Measurements from ENCODE around the gene SLC35G6. TPM values are rescaled to one million over a fixed set of nuclear protein-coding genes. Genes with fewer than 3 reads are reported as not detected.

The SLC35G6 gene
- total and polyA plus RNA-seq, 4 donors = not detected

GRCh38 chr17:7448461-7448860, 32.8 kb upstream of the SLC35G6 start:
- no peak for TF ChIP-seq CTCF (IDR thresholded peaks at IDR 0.05; ENCODE audit: control extremely low read depth, extremely low read depth)
- ATAC-seq (ENCODE audit: insufficient read depth, low FRiP score) = no peak
- Histone ChIP-seq H3K27me3 (ENCODE audit: control insufficient read depth in 3 of 3, insufficient read depth in 3 of 3, low read length in 2 of 3) (peaks cover 0 to 35% (median 32%) of the 10 kb centered on the region in 3 donors), H3K4me3 (no peak overlapping the region), H3K36me3 (ENCODE audit: control insufficient read depth in 4 of 4, insufficient read depth in 4 of 4, low read length in 4 of 4) (no peaks in the 10 kb centered on the region), H3K9ac (ENCODE audit: insufficient read depth in 1 of 2, low read length in 2 of 2) (no peak overlapping the region), H3K4me1 (ENCODE audit: control insufficient read depth in 5 of 5, insufficient read depth in 5 of 5, low read length in 5 of 5) (peaks cover 0 to 5% (median 0%) of the 10 kb centered on the region in 5 donors), H3K27ac (ENCODE audit: low read depth in 1 of 2, low read length in 1 of 2) (no peak overlapping the region), H3K9me3 (ENCODE audit: control insufficient read depth in 4 of 4, insufficient read depth in 3 of 4, low read length in 3 of 4) (no peaks in the 10 kb centered on the region)
- WGBS, 2 donors = 91 to 92% methylated on average over 7 of the region's 7 CpGs
- DNase-seq = no peak

DNA sequence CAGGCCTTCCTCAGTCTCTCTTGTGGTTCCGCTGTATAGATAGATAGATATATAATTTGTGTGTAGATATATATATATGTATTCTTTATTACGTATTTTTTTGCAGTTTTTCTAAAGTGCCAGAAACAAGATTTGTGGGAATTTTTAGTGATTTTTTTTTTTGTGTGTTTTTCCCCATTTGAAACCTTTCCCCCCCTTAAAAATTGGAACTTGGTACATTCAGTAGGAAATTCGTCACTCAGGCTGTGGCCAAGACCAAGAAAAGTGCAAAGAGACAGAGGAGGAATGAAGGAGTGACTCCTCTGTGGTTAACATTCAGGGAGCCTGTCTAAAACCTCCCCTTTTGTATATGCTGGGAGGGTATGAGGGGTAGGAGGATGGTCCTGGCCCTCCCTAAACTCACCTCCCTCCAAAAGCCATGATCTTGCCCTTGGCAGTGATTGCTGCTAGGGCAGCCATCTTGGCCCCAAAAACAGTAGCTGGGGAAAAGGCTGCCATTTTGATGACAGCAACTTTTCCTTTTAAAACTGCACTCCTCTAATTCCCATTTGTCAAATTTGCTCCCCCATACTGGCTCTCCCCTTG, 21.2 kb upstream of the SLC35G6 start:
- no peak overlapping the region for H3K4me3 ChIP-seq
- DNase-seq = no peak
- peak overlapping the region in 1 of 2 donors; percentile 4 for H3K27ac ChIP-seq (ENCODE audit: low read depth in 1 of 2, low read length in 1 of 2)
- no peaks in the 10 kb centered on the region for H3K27me3 ChIP-seq (ENCODE audit: control insufficient read depth in 3 of 3, insufficient read depth in 3 of 3, low read length in 2 of 3)
- TF ChIP-seq CTCF (IDR thresholded peaks at IDR 0.05; ENCODE audit: control extremely low read depth, extremely low read depth) = no peak
- ATAC-seq (ENCODE audit: insufficient read depth, low FRiP score) = no peak
- H3K9ac ChIP-seq (ENCODE audit: insufficient read depth in 1 of 2, low read length in 2 of 2) = no peak overlapping the region
- peaks cover 0 to 2% (median 0%) of the 10 kb centered on the region in 5 donors for H3K4me1 ChIP-seq (ENCODE audit: control insufficient read depth in 5 of 5, insufficient read depth in 5 of 5, low read length in 5 of 5)
- H3K36me3 ChIP-seq (ENCODE audit: control insufficient read depth in 4 of 4, insufficient read depth in 4 of 4, low read length in 4 of 4) = peaks cover 2 to 23% (median 9%) of the 10 kb centered on the region in 4 donors
- no peaks in the 10 kb centered on the region for H3K9me3 ChIP-seq (ENCODE audit: control insufficient read depth in 4 of 4, insufficient read depth in 3 of 4, low read length in 3 of 4)
- WGBS, 2 donors = 77 to 81% methylated on average over 3 of the region's 3 CpGs

GRCh38 chr17:7460850-7461660, 20.2 kb upstream of the SLC35G6 start:
- ATAC-seq (ENCODE audit: insufficient read depth, low FRiP score) = no peak
- H3K9ac ChIP-seq (ENCODE audit: insufficient read depth in 1 of 2, low read length in 2 of 2) = no peak overlapping the region
- DNase-seq = no peak
- no peak overlapping the region for H3K4me3 ChIP-seq
- no peak overlapping the region for H3K27ac ChIP-seq (ENCODE audit: low read depth in 1 of 2, low read length in 1 of 2)
- no peaks in the 10 kb centered on the region for H3K9me3 ChIP-seq (ENCODE audit: control insufficient read depth in 4 of 4, insufficient read depth in 3 of 4, low read length in 3 of 4)
- WGBS, 2 donors = 94% methylated on average over 7 of the region's 7 CpGs
- no peaks in the 10 kb centered on the region for H3K27me3 ChIP-seq (ENCODE audit: control insufficient read depth in 3 of 3, insufficient read depth in 3 of 3, low read length in 2 of 3)
- peaks cover 0 to 3% (median 0%) of the 10 kb centered on the region in 5 donors for H3K4me1 ChIP-seq (ENCODE audit: control insufficient read depth in 5 of 5, insufficient read depth in 5 of 5, low read length in 5 of 5)
- H3K36me3 ChIP-seq (ENCODE audit: control insufficient read depth in 4 of 4, insufficient read depth in 4 of 4, low read length in 4 of 4) = peaks cover 2 to 30% (median 13%) of the 10 kb centered on the region in 4 donors
- TF ChIP-seq CTCF (IDR thresholded peaks at IDR 0.05; ENCODE audit: control extremely low read depth, extremely low read depth) = no peak

All from lung (tissue), 12 donors.